MCF 10A (cell line): ENCODE data around the gene LCMT1. TPM values are rescaled to one million over a fixed set of nuclear protein-coding genes. Genes with fewer than 3 reads are reported as not detected.
"Not testable (repeated sequence)": the region's sequence is repeated elsewhere in the genome, so short reads cannot be mapped to it uniquely, and the experiment has no call there.

Source experiments
- BruUV-seq: library from RNA; stranded (reverse); fragments of 400-500 nt; replicated peaks from 2 replicates; lab custom pipeline; 2021; lab: Mats Ljungman, UMichigan
- CTCF ChIA-PET: fragments of 300-600 bp; sonication (Branson Sonifier 250); formaldehyde crosslinking; extraction: SDS; loops from one replicate; lab custom pipeline; 2021; ENCODE audit warnings: antibody characterized with exemption, inconsistent platforms; lab: Yijun Ruan, JAX
- POLR2A ChIA-PET: fragments of 300-600, 350-650 bp; sonication (Branson Sonifier 250); formaldehyde crosslinking; extraction: SDS; loops from one replicate; lab custom pipeline; 2020; ENCODE audit warnings: antibody characterized with exemption, inconsistent platforms; lab: Yijun Ruan, JAX
- DNase-seq: peaks from one replicate; pipeline ENCODE4 v3.0.0-alpha.2; 2018; ENCODE audit not compliant: unreplicated experiment
- H3K27ac Mint-ChIP-seq: one replicate; pipeline ENCODE4 v1.8.0; 2022; ENCODE audit warnings: mild to moderate bottlenecking, low read depth, mixed read lengths; ENCODE audit not compliant: unreplicated experiment
- H3K27me3 Mint-ChIP-seq: one replicate; pipeline ENCODE4 v1.8.0; 2022; ENCODE audit warnings: mixed read lengths; ENCODE audit not compliant: insufficient read depth, unreplicated experiment
- H3K36me3 Mint-ChIP-seq: one replicate; pipeline ENCODE4 v1.8.0; 2022; ENCODE audit warnings: mild to moderate bottlenecking, moderate library complexity, mixed read lengths; ENCODE audit not compliant: insufficient read depth, unreplicated experiment
- H3K4me1 Mint-ChIP-seq: one replicate; pipeline ENCODE4 v1.8.0; 2022; ENCODE audit warnings: mixed read lengths; ENCODE audit not compliant: insufficient read depth, unreplicated experiment
- H3K4me3 Mint-ChIP-seq: one replicate; pipeline ENCODE4 v1.8.0; 2022; ENCODE audit warnings: mild to moderate bottlenecking, moderate library complexity, mixed read lengths; ENCODE audit not compliant: unreplicated experiment
- H3K9me3 Mint-ChIP-seq: one replicate; pipeline ENCODE4 v1.8.0; 2022; ENCODE audit warnings: mixed read lengths; ENCODE audit not compliant: unreplicated experiment
- intact Hi-C: fragments of 100-400 bp; cut with micrococcal nuclease; formaldehyde crosslinking; loops from 2 replicates; pipeline ENCODE4 v1.14.1; 2022
- total RNA-seq: library from RNA; stranded (reverse); gene quantifications from 2 replicates; pipeline ENCODE4 v1.2.3, GENCODE V29; 2022
- TF ChIP-seq, protein P1 (sequence below): fragments of 200-600 bp; IDR thresholded peaks from one replicate; pipeline ENCODE4 v1.8.0; 2022; ENCODE audit warnings: antibody characterized with exemption, mild to moderate bottlenecking; ENCODE audit not compliant: unreplicated experiment

LCMT1 gene
- total RNA-seq, 1 experiment from 2014 or later: 36.3 TPM

DNA sequence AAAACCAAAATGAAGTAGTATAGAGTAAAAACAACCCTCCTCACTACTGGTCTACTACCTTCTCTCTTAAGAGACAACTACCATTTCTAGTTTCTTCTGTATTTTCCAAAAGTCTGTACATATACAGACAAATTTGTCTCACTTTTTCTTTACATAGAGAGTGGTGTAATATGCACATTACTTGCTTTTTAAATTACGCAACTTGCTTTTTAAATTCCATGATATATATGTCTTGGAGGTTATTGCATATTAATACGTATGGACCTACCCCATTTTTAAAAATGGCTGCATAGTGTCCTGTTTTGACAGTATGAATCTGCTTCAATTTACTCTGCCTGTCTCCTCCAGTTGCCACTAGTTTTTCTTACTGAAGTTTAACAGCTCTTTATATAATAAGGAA is 62.7 kb downstream of the LCMT1 start:
- no TSS peak for BruUV-seq
- DNase-seq: no peak
- H3K36me3 Mint-ChIP-seq: peaks cover 71% of the 10 kb centered on the region
- H3K4me3 Mint-ChIP-seq: no peak overlapping the region
- H3K27me3 Mint-ChIP-seq: no peaks in the 10 kb centered on the region
- no peaks in the 10 kb centered on the region for H3K9me3 Mint-ChIP-seq
- TF ChIP-seq, protein P1, sequence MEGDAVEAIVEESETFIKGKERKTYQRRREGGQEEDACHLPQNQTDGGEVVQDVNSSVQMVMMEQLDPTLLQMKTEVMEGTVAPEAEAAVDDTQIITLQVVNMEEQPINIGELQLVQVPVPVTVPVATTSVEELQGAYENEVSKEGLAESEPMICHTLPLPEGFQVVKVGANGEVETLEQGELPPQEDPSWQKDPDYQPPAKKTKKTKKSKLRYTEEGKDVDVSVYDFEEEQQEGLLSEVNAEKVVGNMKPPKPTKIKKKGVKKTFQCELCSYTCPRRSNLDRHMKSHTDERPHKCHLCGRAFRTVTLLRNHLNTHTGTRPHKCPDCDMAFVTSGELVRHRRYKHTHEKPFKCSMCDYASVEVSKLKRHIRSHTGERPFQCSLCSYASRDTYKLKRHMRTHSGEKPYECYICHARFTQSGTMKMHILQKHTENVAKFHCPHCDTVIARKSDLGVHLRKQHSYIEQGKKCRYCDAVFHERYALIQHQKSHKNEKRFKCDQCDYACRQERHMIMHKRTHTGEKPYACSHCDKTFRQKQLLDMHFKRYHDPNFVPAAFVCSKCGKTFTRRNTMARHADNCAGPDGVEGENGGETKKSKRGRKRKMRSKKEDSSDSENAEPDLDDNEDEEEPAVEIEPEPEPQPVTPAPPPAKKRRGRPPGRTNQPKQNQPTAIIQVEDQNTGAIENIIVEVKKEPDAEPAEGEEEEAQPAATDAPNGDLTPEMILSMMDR: no peak
- H3K27ac Mint-ChIP-seq: no peak overlapping the region
- POLR2A ChIA-PET: interaction anchor here (1.2 kb wide), 1 partner anchor 16 kb away, joined by 3 read pairs; no protein-coding TSS in a partner anchor
- intact Hi-C loops: no loop called here
- CTCF ChIA-PET: interaction anchor here (0.7 to 1.0 kb wide), 2 partner anchors 47 to 51 kb away, joined by 3 read pairs; no protein-coding TSS in a partner anchor
- H3K4me1 Mint-ChIP-seq: no peaks in the 10 kb centered on the region

DNA sequence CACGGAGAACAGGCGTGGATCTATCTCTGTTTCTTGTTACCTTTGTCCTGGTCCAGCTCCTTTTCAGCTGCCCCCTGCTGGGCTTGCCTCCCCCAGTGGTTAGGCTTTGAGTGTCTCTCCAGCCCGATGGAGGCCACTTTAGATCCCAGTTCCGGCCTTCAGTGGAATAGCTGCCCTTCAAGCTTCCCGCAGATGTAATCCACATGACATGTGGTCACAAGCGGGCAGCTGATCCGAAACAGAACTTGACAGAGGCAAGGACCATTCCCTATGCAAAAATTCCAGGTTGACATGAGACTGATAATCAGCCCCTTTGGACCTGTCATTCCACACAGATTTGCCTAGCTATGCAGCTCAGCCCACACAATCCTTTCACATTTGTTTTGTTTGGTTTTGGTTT is 64.6 kb downstream of the LCMT1 start:
- Mint-ChIP-seq H3K4me1 (no peaks in the 10 kb centered on the region), H3K9me3 (no peaks in the 10 kb centered on the region), H3K27me3 (no peaks in the 10 kb centered on the region), H3K4me3 (no peak overlapping the region), H3K27ac (no peak overlapping the region), H3K36me3 (peaks cover 56% of the 10 kb centered on the region)
- ChIA-PET POLR2A (interaction anchor here (0.6 kb wide), 1 partner anchor 110 kb away, joined by 3 read pairs; no protein-coding TSS in a partner anchor), CTCF (no interaction called here)
- intact Hi-C loops: no loop called here
- TF ChIP-seq, protein P1: no peak
- no peak for DNase-seq
- no TSS peak for BruUV-seq

DNA sequence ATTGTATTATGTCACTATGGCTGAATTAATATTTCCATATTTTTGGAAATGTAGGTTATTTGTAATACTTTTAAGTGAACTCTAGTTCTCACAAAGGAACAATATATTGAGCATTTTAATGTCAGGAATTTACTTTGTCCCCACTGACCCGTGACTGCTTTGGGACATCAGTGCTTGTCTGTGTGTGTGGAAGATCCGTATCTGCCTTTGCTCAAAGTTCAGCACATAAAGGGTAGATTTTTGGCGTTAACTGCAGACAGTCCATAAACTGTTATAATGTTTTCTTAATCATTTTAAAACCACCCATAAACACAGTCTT is 65.9 kb downstream of the LCMT1 start:
- CTCF ChIA-PET: no interaction called here
- DNase-seq: no peak
- intact Hi-C loops: no loop called here
- Mint-ChIP-seq H3K9me3 (no peaks in the 10 kb centered on the region), H3K36me3 (peaks cover 43% of the 10 kb centered on the region), H3K27ac (no peak overlapping the region), H3K4me1 (no peaks in the 10 kb centered on the region), H3K27me3 (no peaks in the 10 kb centered on the region), H3K4me3 (no peak overlapping the region)
- POLR2A ChIA-PET: interaction anchor here (0.6 kb wide), 1 partner anchor 876 kb away, joined by 3 read pairs; no protein-coding TSS in a partner anchor
- TF ChIP-seq, protein P1: no peak
- BruUV-seq: no TSS peak

DNA sequence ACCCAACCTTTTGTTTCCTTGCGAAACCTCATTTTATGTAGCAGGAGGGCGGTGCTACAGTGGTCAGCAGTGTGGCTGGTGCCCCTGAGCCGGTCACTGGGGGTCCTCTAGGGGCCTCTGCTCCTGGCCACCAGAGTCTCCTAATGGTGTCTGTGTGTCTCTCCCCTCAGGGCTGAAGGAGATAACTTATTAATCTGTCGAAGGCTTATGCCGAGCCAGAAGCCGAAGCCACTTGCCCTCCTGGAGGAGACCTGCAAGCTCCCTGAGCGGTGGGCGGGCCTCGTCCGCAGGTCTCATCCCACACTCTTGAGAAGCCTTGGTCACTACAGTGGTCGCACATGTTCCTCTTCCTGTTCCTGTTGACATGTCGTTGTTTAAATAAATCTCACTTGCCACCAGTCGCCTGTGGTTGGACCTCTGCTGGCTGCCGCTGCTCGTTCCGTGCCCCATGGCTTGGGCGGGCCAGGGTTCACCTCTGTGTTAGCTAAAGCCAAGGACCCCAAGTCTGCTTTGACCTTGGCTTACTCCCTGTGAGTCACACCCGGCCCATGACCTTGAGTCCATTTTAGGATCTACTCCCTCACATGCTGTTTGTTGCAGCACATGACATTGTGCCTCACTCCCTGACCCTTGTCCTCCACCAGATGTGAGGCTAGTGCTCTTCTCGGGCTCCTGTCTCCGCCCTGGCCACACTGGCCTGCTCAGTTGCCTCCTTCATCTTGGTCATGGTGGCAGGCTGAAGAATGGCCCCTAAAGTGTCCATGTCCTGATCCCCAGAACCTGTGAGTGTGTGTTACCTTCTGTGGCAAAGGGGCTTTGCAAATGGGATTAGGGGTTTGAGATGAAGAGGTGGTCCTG is 66.5 kb downstream of the LCMT1 start:
- peaks cover 37% of the 10 kb centered on the region for H3K36me3 Mint-ChIP-seq
- H3K27ac Mint-ChIP-seq: no peak overlapping the region
- no peaks in the 10 kb centered on the region for H3K27me3 Mint-ChIP-seq
- BruUV-seq: no TSS peak
- DNase-seq: no peak
- no peak overlapping the region for H3K4me3 Mint-ChIP-seq
- ChIA-PET CTCF (no interaction called here), POLR2A (no interaction called here)
- TF ChIP-seq, protein P1: no peak
- H3K4me1 Mint-ChIP-seq: no peaks in the 10 kb centered on the region
- intact Hi-C loops: no loop called here
- H3K9me3 Mint-ChIP-seq: no peaks in the 10 kb centered on the region

DNA sequence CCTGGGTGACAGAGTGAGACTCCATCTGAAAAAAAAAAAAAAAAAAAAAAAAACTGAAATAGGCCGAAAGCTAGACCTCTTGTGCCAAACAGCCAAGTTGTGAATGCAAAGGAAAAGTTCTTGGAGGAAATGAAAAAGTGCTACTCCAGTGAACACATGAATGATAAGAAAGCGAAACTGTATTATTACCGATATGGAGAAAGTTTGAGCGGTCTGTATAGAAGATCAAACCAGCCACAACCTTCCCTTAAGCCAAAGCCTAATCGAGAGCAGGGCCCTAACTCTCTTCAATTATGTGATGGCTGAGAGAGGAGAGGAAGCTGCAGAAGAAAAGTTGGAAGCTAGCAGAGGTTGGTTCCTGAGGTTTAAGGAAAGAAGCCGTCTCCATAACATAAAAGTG is 69.7 kb downstream of the LCMT1 start:
- BruUV-seq, POLR2A ChIA-PET, H3K9me3 Mint-ChIP-seq, H3K27me3 Mint-ChIP-seq, intact Hi-C loops, H3K4me3 Mint-ChIP-seq, H3K4me1 Mint-ChIP-seq, H3K27ac Mint-ChIP-seq, DNase-seq: not testable (repeated sequence)
- CTCF ChIA-PET: interaction anchor here (0.5 to 1.4 kb wide), 4 partner anchors 18 to 52 kb away, joined by 3 to 6 read pairs (median 5); no protein-coding TSS in a partner anchor
- H3K36me3 Mint-ChIP-seq: peaks cover 14% of the 10 kb centered on the region
